T-helper 2 cell treated with Interferon-gamma antibody and Interleukin-4, amounts not matched to agents 100 ng/mL and 5 ng/mL, for 36 hours (primary cell): Measurements from ENCODE around the gene ELL2. TPM values are rescaled to one million over a fixed set of nuclear protein-coding genes. Genes with fewer than 3 reads are reported as not detected.
"Not testable (repeated sequence)": the region's sequence is repeated elsewhere in the genome, so short reads cannot be mapped to it uniquely, and the experiment has no call there.

ENCODE experiments used
- intact Hi-C: fragments of 100-400 bp; cut with micrococcal nuclease; formaldehyde crosslinking; loops from one replicate; pipeline ENCODE4 v1.15.1; 2023
- total RNA-seq: library from RNA; stranded (reverse); gene quantifications from 2 replicates; pipeline ENCODE4 v1.2.3, GENCODE V29; 2022

The ELL2 gene
- total RNA-seq, 1 donor from 2014 or later, result 31.7 TPM

GRCh38 chr5:95910521-95910920 is 51.1 kb downstream of the ELL2 start:
- intact Hi-C loops, result no loop called here

GRCh38 chr5:95909738-95910137 is 51.9 kb downstream of the ELL2 start:
- intact Hi-C loops, result no loop called here

GRCh38 chr5:95908799-95909198 is 52.9 kb downstream of the ELL2 start:
- intact Hi-C loops, result no loop called here

DNA sequence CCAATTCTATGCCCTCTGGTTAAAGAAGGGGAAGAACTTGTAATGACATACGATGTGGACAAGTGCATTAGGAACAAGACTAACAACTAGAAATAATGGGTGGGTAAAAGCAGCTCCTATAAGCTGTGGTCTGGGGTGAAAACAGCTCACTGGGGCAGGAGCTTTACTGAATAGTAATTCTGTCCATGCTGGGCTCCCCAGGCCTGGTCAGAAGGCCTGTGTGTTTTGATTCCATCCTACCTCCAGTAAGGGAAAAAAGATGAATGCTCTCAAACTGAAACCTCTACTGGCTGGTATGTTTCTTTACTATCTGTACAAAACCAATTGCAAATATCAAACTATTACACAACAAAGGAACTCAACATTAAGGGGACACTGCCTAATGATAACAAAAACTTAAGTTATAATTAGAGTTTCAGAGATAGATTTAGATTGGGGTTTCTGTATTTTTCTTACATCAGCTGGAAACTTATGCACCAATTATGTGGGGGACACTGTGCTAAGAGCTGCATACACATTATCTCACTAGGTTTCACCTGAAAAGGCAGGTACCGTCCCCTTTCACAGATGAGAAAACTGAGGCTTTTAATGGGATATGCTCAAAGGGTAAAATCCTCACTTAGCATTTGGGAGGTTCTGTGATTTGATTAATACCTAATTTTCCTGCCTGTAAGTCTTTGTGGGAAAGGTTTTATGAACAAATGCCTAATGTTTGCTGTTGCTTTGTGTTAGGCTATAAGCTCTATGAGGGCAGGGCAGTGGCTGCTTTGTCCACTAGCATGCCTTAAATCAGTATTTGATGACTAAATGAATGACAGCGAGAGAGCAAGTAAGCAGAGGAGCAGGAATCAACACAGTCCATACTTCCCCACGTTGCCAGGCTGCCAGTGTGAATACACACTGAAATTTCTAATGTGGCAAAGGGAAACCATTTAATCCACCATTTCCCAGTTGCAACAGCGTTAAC is 53.6 kb downstream of the ELL2 start:
- intact Hi-C loops, result no loop called here

- intact Hi-C loops, result no loop called here
These were observed 54.5 kb downstream of the ELL2 start for GRCh38 chr5:95907067-95907705.

- intact Hi-C loops, result not testable (repeated sequence)
These were observed 55.3 kb downstream of the ELL2 start for GRCh38 chr5:95906398-95906797.

DNA sequence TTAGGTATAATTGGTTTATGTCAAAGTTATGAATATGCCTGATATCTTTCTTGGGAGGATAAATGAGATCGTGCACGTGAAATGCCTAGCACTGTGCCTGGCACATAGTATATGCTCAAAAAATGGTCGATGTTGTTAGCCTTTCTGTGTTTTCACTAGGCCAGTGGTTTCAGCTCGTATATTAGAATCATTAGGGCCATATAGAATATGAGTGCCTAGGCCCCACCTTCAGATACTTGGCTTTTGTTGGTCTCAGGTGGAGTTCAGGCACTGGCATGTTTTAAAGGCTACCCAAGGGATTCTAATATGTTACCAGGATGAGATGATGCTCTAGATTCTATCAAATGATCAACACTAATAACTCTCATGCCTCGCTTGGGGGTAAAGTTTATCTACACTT is 56.8 kb downstream of the ELL2 start:
- intact Hi-C loops, result no loop called here

- intact Hi-C loops, result no loop called here
These were observed 57.8 kb downstream of the ELL2 start for GRCh38 chr5:95903838-95904237.

GRCh38 chr5:95901676-95902627 is 59.7 kb downstream of the ELL2 start:
- intact Hi-C loops, result no loop called here

- intact Hi-C loops, result no loop called here
These were observed 61.2 kb downstream of the ELL2 start for GRCh38 chr5:95900383-95900958.

- intact Hi-C loops, result loop anchor here (5.0 kb wide), 1 partner anchor 38 kb away; no protein-coding TSS in a partner anchor
These were observed 61.8 kb downstream of the ELL2 start for GRCh38 chr5:95899829-95900228.

DNA sequence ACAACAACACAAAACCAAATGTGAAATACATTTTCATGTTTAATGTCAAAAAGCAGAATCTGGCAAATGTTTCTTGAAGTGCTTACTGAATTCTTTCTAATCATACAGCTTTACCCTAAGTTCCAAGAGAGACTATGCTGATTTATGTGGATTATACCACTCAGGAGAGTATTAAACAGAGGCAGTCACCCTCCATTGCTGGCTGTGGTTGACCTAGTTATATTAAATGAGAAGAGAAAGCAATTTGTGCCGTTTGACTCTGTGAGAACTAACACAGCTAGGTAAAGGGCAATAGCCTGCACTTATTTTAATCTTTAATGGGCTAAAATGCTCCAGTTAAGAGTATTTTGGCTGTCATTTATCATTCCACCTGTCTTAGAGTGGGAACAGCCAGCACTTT is 62.6 kb downstream of the ELL2 start:
- intact Hi-C loops, result loop anchor here (5.0 kb wide), 1 partner anchor 37 kb away; no protein-coding TSS in a partner anchor

GRCh38 chr5:95895771-95896170 is 65.9 kb downstream of the ELL2 start:
- intact Hi-C loops, result loop anchor here (5.0 kb wide), 1 partner anchor 33 kb away; no protein-coding TSS in a partner anchor

DNA sequence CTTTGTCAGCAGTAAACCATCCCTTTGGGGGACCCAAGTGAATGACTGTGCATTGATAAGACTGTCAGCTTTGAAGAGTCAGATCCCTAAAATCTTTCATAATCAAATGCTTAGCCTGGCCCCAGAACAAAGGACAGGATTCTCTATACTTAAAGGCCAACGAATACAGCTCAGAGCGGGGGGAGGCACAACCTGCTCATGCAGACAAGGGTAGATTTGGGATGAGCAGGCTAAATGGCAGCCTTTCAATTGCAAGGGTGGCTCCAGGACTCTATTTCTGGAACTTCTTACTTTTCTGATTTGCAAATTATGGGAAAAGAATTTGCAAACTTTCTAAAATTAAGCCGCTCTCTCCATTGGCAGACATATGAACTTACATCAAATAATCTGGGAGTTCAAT is 66.4 kb downstream of the ELL2 start:
- intact Hi-C loops, result loop anchor here (5.0 kb wide), 1 partner anchor 33 kb away; no protein-coding TSS in a partner anchor

DNA sequence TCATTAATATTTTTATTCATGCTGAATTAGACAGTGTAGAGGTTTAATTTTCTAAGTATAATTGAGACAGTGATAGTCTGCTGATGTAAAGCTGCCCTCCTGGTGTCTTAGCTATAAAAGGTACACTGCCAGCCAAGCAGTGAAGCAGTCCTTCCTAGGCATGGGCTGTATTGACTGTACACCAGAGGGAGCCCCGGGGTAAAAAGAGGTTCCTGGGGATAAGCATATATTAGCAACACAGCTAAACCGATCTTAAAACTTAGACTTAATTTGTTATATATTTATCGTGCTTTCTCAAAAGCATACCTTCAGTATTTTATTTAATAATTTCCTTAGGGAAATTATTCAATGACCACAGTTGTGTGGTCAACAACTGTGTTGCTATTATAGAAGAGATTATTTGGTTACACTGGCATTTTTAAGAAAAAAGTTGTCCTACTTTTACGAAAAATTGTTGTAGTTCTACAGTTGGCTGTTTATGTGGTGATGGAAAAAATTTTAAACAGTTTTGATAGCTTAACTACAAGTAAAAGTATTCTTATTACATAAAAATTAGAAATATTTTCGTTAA is 68.8 kb downstream of the ELL2 start:
- intact Hi-C loops, result loop anchor here (1.0 kb wide), 1 partner anchor 443 kb away; no protein-coding TSS in a partner anchor

DNA sequence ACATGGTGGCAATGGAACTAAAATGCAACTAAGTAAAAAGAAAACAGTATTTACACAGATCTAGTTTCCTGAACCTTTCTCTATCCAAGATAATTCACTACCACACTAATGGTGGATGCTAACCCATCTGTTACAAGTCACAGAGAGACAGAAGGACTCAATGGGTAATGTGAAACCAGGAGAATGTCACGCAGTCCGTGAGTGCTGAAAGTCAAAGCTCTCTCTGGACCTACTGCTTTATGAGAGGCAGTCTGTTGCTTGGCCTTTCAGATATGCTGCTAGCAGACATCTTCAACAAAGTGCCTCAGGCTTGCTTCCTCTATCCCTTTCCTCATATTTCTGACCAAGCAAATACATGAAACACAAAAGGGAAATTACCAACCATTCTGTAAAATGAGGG is 70.2 kb downstream of the ELL2 start:
- intact Hi-C loops, result no loop called here

DNA sequence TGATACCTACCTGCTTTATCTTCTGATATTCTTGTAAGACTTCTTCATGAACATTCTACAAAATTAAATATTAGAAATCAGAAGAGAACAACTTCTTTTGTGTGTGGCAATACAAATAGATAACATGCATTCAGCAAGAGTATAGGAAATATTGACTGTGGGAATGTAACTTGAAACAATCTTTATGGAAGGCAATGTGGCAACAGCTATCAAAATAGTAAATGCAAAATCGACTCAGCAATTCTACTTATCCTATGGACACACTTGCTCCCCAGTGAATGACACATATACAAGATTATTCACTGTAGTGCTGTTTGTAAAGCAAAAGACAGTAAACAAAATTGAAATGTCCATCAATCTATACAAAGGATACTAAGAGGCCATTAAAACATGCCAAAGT is 72.6 kb downstream of the ELL2 start:
- intact Hi-C loops, result no loop called here

GRCh38 chr5:95887977-95888376 is 73.7 kb downstream of the ELL2 start:
- intact Hi-C loops, result no loop called here

DNA sequence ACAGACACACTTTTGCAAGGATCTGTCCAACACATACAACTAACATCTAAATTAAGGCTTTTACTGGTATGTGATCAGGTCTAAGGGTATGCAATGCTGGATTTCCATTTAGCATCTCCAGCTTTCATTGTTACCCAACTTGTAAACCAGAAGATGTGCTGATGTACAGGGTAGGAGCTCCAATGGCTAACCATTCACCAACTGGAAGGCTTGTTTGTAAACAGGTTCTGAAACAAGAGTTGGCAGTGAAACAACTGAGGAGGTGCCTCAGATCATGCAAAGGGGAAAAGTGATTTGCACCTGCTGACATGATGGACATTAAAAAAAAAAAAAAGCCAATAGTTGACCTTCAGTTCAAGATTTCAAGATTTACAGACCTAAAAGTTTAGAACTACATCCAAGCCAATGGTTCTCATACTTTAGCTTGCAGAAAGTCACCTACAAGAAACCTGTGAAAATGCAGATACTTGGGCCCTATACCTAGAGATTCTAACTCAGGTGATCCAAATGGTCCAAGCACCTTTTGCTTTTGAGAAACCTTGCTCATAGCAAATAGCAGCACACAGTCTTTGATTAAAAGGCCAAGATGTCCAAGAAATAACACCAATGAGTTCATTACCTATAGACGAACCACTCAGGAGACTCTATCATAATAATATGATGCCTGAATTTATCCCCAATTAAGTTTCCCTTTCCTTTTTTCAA is 75.2 kb downstream of the ELL2 start:
- intact Hi-C loops, result no loop called here

- intact Hi-C loops, result no loop called here
These were observed 77.1 kb downstream of the ELL2 start for GRCh38 chr5:95884511-95884910.
